Inflammatory macrophage (primary cell): ENCODE results near the gene S100Z.
"Not testable (repeated sequence)": the region's sequence is repeated elsewhere in the genome, so short reads cannot be mapped to it uniquely, and the experiment has no call there.

Experiments used
- DNase-seq, 2 donors: peaks; one replicate each; pipeline ENCODE4 v3.0.0-alpha.2; 2020 to 2022
- total RNA-seq, 18 experiments: gene quantifications; one replicate each; lab custom pipeline; 2026; ENCODE audit warnings: mixed read lengths in 6 of 18, inconsistent platforms in 2 of 18; lab: John Stamatoyannopoulos, UW

Gene S100Z
- 0.10 to 3.1 (median 0.59) reads per million in 18 experiments for total RNA-seq

GRCh38 chr5:76849419-76850291, at the start of gene S100Z:
Gene S100Z, plus strand, starts transcription at chr5:76850014. Its CDS starts 25,346 bp downstream, at chr5:76875360.
- peak; percentile 44 to 56 for DNase-seq

- no peak for DNase-seq
Measured at GRCh38 chr5:76800579-76800978, 49.2 kb upstream of the S100Z start.

GRCh38 chr5:76801159-76801802, 48.5 kb upstream of the S100Z start:
- no peak for DNase-seq

- DNase-seq: no peak
Measured at GRCh38 chr5:76801803-76802195, 48.0 kb upstream of the S100Z start.

- DNase-seq: no peak
Measured at GRCh38 chr5:76804266-76804665, 45.5 kb upstream of the S100Z start.

GRCh38 chr5:76805821-76806505, 43.9 kb upstream of the S100Z start:
- peak; percentile 67 to 83 for DNase-seq

- DNase-seq: no peak
Measured at GRCh38 chr5:76807296-76807695, 42.5 kb upstream of the S100Z start.

GRCh38 chr5:76808141-76808691, 41.6 kb upstream of the S100Z start:
- DNase-seq: no peak

- DNase-seq: no peak
Measured at GRCh38 chr5:76809141-76809540, 40.7 kb upstream of the S100Z start.

- no peak for DNase-seq
Measured at GRCh38 chr5:76810236-76810635, 39.6 kb upstream of the S100Z start.

- no peak for DNase-seq
Measured at GRCh38 chr5:76811214-76811613, 38.6 kb upstream of the S100Z start.

- DNase-seq: not testable (repeated sequence)
Measured at GRCh38 chr5:76812209-76812608, 37.6 kb upstream of the S100Z start.

GRCh38 chr5:76813982-76814562, 35.7 kb upstream of the S100Z start:
- no peak for DNase-seq

- no peak for DNase-seq
Measured at GRCh38 chr5:76816110-76816831, 33.5 kb upstream of the S100Z start.

GRCh38 chr5:76818844-76819831, 30.7 kb upstream of the S100Z start, which contains the start of gene F2RL1:
Gene F2RL1, plus strand, starts transcription at chr5:76819030. Its CDS starts 153 bp downstream, at chr5:76819183.
- peak; percentile 43 to 53 for DNase-seq

- no peak for DNase-seq
Measured at GRCh38 chr5:76819851-76820525, 29.8 kb upstream of the S100Z start.

- DNase-seq: no peak
Measured at GRCh38 chr5:76820526-76820890, 29.3 kb upstream of the S100Z start.

- DNase-seq: no peak
Measured at GRCh38 chr5:76821136-76821535, 28.7 kb upstream of the S100Z start.

GRCh38 chr5:76822105-76822731, 27.6 kb upstream of the S100Z start:
- not testable (repeated sequence) for DNase-seq
